ENCODE data around the gene TMEM244.

- TF ChIP-seq POLR2AphosphoS5 (IDR thresholded peaks at IDR 0.05) (no peak), CTCF (IDR thresholded peaks at IDR 0.05) (no peak)
These were observed 67.7 kb downstream of the TMEM244 start for GRCh38 chr6:129793447-129793846.
